HG02884 (cell line): Measurements from ENCODE around the gene SYNPO.

ENCODE experiments used
- ATAC-seq: cut with Tn5 transposase; IDR thresholded peaks from one replicate; pipeline ENCODE4 v1.9.1; 2021; ENCODE audit warnings: mild to moderate bottlenecking, moderate library complexity; ENCODE audit not compliant: unreplicated experiment

The SYNPO gene

DNA sequence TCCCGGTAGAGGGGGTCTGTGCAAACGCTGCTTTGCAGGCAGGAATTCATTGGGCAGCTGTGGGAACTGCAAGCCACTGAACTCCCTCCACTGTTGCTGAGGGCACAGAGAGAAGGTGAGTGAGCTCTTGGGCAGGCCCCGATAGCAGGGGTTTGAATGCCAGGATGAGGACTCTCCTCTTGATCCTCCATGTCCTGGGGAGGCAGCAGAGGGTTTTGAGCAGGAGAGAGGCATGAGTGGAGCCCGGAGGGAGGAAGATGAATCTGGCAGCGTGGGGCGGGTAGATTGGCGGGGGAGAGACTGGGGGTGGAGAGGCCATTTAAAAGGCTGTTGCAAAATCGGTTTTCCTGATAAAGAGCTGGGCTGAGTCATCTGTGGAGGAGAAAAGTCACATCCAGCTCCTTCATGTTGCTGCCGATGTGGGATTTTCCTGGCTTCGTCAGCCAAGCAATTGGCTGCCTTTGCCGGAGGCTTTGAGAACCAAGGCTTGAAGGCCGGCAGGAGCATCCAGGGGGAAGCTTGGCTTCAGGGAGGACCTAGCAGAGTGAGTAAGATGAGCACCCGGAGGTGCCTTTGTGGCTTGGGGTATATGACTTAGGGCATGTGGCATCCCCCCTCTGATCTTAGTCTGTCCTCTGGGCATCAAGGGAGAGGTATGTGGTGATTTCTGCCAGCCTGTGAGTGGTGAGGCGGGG is at the start of gene SYNPO:
Gene SYNPO, plus strand, starts transcription at position 350 of the 695 bp plus-strand sequence. CDS start 7,616 bp downstream, outside the sequence.
- ATAC-seq, result no peak

DNA sequence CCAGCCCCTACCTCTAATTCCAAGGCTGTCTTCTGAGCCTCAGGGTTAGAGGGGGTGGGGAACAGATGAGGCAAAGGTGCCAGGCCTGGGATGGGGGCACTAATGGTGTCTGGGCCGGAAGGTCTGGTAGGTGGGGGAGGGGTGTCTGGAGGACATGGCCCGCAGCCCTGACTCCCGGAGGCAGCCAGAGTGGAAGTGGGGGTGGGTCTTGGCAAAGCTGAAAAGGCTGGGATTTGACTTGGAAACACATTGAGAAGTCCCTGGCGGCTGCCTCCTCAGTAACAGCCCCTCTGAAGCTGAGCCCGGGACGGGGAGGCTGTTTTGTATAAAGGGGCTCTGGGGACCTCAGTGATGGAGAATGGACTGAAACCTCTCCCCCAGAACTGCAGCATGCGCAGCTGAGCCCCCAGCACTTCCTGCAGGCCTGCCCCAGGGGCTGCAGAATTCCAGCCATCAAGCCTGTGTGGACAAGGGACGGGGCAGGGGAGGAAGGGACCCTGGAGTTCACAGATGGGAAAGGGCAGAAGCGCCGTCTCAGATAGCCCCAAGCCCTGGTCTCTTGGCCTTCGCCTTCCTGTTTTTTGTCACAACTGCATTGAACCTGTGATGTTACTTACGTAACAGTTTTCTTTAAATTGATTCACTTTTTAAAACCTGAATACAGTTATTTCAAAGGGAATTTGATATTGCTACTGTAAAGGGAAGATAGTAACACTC is 49.3 kb upstream of the SYNPO start:
- ATAC-seq, result no peak

- no peak for ATAC-seq
Measured at GRCh38 chr5:150593593-150593992, 46.9 kb upstream of the SYNPO start.

DNA sequence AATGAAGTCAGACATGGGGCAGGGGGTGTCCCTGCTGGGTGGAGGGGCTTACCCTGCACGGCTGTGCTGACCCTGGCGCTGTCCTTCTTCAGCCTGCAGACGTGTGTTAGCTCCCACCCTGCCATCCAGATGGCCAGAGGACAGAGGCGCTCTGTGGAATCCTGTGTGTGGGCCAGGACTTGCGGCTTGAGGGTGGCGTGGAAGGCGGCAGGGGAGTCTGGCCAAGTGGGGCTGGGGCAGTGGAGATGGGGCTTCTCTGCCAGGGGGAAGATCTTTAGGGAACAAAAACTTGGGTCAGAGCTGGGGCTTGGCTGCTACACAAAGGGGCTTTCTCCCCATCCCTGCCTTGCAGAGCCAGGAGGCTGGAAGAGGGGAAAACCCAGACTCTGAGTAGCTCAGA is 46.5 kb upstream of the SYNPO start:
- no peak for ATAC-seq

DNA sequence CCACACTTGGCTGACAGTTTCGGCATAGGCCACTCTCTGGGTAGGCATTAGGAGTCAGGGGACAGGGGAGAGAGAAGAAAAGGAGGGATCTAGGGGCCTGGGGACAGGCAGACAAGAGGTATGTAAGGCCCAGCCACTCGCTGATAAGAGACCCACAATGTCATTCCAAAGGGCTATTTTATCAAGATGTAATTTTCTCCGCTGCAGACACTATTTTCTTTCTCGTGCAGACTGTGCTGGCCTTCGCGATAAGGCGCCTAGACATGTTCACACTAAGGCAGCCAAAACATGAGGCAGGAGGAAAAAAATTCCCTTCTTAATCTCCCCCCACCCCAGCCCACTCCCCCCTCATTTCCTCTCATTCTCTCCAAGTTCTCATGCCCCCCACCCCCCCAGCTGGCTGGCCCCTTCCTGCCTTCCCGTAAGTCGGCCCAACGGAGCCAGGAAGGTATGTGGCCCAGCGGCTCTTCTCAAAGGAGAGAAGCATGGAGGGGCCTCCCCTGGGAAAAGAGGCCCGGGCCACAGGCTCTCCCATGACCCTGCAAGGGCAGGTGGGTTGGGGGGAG is 44.9 kb upstream of the SYNPO start:
- ATAC-seq, result no peak

GRCh38 chr5:150596313-150596712 is 44.1 kb upstream of the SYNPO start:
- no peak for ATAC-seq

DNA sequence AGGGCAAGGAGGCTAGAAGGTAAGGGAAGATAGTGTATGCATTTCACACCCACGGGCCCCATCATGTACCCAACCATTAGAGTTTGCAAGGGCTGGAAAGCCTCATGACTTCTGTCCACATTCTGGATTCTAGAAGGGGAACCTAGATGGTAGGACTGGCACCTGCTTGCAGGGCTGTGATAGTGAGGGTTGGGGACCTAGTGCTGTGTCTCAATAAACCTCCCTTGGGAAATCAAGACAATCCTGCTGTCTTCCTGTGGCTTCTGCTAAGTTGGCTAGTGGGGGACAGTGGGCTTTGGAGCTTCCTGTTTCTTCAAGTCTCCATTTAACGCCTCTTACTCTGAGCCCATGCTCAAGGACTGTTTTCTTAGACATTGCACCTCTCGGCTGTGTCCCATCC is 43.6 kb upstream of the SYNPO start:
- no peak for ATAC-seq

- ATAC-seq, result no peak
Measured at GRCh38 chr5:150598006-150598405, 42.5 kb upstream of the SYNPO start.

DNA sequence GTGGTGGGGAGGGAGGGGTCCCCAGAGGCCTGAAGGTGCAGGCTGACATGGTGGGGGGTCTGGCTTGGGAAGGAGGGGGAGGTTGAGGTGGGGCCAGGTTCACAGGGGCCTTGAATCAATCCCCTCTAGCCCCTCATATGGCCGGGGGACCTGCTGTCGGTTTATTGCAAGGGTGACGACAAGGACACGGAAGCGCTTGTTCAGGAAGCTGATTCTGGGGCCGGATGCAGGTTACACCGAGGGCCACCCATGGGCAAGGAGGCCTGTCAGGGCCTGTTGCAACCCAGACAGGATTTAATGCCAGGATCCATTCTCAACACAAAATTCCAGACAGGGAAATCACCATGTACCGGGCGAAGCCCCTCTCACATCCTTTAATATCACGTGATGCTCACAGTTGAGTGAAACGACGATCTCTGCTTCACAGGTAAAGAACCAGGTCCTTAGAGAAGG is 41.6 kb upstream of the SYNPO start:
- no peak for ATAC-seq

GRCh38 chr5:150599281-150599680 is 41.2 kb upstream of the SYNPO start:
- no peak for ATAC-seq

GRCh38 chr5:150599917-150600511 is 40.4 kb upstream of the SYNPO start:
- no peak for ATAC-seq

- no peak for ATAC-seq
Measured at GRCh38 chr5:150600616-150601490, 39.6 kb upstream of the SYNPO start.

DNA sequence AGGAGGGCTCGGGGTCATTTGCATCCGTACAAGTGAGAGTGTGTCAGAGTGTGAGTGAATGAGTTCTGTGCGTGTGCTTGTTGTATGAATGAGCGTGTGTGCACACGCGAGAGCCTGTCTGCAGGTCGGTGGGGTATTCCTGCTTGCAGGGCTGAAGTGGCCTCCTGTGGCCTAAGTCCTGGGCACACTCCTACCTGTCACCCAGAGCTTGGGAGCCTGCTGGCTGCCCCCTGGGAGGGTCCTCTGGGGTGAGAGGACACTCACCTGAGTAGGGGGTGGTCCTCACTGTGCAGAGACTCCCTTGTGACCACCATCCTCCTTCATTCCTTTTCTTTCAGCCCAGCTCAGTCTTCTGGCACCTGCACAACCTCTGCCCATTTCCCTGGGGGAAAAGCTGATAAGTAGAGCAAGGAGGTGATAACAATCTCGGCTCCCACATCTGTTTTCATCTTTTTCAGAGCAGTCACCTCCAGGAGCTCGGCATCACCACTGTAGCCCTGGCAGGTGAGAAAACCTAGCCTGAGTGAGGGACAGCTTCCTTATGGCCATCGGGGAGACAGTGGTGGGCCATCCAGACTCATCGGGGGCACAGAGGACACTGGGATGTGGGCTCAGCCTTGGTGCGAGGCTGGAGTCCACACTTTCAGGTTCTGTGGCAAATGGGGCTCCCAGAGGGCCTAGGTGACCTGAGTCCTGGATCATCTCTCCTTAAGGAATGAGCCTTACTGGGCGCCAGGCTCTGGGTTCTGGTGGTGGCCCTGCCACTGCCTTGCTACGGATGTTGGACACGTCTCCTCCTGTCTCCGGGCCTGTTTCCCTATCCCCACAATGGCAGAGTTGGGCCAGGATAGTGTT is 38.7 kb upstream of the SYNPO start:
- no peak for ATAC-seq

GRCh38 chr5:150603052-150603451 is 37.4 kb upstream of the SYNPO start:
- no peak for ATAC-seq

- no peak for ATAC-seq
Measured at GRCh38 chr5:150603491-150603890, 37.0 kb upstream of the SYNPO start.

DNA sequence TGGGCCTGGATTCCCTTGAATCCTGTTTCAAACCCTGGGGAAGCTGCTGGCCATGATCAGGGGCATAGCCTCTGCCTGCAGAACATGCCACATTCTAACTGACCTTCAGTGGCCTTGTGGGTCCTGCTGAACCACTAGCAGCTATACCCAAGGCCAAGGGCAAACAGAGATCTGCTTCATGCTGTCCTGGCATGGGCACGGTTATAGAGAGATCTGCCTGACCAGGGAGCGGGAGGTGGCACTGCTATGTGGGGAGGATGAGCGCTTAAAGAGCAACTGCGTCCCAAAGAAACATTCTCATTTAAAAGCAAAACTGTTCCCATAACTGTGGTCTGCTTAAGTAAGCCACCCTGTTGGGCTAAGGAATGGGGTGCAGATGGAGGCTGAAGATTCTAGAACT is 36.5 kb upstream of the SYNPO start:
- no peak for ATAC-seq

DNA sequence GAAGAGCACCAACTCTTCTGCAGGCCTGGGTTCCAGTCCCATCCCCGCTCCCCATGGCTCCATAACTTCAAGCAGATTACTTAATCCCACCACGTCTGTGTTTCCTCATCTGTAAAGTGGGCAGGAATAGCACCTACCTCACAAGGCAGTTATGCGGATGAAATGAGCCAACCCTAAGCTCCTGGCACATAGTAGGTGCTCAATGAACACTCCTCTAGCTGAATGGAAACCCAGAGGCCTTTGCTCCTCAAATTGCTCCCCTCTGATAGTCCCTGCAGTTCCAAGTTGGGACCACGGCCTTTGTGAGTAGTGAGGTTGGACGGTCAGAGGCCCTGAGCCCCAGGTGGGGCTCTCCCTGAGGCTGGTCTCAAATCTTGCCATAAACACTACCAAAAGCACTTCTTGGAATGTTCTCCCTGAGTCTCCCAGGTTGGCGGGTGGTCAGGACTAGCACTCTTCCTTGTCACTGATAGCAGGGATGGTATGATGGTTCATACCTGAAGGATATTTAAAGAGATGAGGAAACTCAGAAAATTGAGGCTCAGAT is 35.5 kb upstream of the SYNPO start:
- no peak for ATAC-seq

DNA sequence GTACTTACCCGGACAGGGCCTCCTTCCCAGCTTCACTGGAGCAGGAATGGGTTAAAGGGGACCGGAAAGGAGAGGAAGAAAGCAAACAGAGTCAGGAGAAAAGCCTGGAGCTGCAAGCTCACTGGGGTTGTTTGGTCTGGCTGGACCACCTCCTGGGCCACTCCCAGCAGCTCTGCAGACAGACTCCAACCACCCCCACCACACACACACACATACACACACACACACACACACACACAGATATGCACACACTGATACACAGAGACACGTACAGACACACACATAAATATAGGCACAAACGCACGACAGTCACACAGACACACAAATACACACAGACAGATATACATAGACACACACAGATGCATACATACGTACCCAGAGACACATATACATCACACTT is 34.9 kb upstream of the SYNPO start:
- ATAC-seq, result no peak

DNA sequence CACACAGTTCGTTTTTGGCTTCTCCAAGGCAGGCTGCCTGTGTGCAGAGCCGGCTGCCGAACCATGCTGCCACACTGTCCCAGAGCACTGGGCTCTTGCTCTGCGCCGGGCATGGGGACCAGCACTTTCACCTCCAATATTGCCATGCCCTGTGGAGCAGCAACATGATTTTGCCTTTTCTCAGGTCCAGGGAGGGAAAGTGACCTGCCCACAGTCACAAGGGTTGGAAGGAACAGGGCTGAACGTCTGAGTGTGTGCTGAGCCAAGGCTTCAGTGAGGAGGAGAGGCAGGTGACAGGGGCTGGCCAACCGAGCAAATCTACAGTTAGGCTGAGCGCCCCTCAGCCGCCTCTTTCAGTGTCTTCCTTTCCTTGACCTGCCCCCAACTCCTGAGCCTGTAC is 34.0 kb upstream of the SYNPO start:
- no peak for ATAC-seq

DNA sequence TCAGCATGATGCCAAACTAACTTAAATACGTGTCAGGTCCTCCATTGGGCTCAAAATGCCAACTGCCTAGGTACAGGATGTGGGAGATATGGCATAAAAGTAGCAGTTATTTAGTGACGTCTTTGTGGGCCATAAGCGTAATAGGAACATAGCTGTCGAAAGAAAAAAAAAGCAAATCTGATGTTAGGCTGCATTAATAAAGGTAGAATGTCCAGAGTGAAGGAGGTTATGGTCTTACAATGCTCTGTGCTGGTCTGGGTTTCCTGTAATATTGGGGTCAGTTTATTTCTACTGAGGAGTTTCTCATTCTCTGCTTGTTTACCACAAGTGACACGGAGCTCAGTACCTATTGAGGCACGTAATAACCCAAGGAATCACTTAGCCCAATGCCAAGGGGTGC is 33.4 kb upstream of the SYNPO start:
- no peak for ATAC-seq
